GM19452 (cell line): ENCODE results near the gene SLC8A1.

Source experiments
- ATAC-seq: cut with Tn5 transposase; IDR thresholded peaks from one replicate; pipeline ENCODE4 v1.9.1; 2021; ENCODE audit not compliant: unreplicated experiment

The SLC8A1 gene

DNA sequence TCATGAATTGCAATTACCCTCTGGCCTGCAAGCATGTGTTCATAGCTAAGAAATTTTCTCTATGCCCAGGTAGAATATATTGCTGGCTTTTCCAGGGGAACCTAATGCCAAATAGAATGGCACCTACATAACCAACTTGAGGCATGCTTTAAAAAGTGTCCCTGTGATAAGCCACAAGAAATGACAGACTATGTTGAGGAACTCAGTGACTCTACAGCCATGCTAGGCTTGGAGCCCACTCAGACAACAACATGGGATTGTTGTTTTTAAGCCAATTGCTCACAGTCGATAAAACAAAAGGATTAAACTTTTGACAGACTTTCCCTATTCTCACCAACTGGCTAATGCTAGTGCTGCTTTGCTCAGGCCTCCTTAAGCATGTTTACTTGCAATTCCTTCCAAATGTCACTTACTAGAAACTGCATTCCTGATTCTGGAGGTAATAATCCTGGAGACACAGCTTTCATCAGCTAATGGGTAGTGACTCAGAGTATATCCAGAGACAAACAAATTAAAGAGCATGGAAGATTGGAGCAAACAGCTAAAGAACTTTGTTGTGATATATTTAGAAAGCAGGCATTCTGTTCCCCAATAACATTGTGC lies 249.0 kb downstream of the SLC8A1 start:
- no peak for ATAC-seq

DNA sequence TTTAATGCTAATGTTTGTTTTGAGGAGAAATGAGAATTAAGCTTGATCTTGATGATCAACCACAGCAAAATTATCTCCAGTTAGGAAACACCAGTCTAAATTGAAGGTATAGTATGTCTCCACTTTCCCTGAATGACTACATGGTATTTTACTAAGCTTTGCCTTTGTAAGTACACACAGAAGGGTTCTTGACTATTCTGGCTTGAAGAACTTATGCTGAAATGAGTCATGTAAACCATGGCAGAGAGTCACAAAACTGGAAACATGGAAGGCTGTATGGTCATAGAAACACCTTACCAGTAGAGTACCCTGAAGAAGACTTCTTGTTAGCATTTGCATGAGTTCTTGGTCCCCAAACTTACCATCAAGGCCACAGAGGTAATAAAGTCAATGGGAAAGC lies 250.5 kb downstream of the SLC8A1 start:
- ATAC-seq: no peak

DNA sequence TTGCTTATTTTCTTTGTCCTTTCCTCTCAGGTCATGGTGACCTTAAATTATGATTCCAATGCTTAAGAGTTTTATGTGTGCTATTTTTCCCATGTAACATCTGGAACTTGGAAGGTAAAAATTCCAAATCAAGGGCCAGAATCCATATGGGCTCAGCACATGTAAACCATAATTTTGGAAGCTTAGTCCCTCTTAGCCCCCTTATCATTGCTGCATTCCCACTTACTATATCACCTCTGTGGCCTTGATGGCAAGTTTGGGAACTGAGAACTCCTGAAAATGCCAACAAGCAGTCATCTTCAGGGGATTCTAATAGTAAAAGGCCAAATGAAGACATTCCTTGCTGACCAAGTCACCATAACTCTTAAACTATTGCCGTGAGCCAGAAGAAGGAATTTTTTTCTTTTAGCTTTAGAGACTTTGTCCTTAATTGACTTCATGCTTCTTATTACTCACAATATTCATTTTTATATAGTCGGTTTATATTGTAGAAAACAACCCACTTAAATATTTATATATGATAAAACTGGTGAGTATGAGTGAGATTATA lies 251.4 kb downstream of the SLC8A1 start:
- no peak for ATAC-seq

DNA sequence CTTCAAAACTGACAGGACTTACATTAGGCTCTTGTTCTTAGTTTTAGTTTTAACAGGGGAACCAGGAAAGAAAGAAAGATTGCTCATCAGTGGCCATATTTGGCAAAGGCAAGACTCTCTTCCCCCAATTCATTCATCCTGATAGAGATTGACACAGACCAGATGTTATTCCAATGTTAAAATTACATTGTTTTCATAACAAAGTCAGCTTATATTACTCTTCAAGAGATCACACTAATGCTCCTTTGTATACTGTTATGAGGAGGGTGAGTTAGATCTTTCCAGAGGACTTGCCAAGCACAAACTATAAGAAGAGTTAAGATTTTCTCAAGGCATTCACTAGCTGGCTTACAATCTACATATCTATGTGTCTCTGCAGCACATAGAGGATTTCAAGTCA lies 252.1 kb downstream of the SLC8A1 start:
- ATAC-seq: no peak

DNA sequence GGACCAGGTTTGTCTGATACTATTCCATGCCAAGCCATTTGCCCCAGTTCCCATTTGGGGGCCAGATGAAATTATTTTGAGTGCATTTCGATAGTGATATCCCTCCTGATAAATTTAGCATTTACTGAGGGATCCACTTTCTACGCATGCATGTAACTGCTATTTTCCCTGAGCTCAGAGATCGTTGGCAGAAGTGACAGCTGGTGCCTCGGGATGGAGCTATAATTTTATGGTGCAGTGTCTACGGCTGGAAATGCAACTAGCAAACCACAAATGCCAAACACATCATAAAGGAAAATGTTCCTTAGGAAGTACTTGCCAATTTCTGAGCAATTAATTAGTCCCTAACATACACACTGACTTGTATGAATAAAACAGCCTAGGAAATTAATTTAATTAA lies 254.8 kb downstream of the SLC8A1 start:
- no peak for ATAC-seq

DNA sequence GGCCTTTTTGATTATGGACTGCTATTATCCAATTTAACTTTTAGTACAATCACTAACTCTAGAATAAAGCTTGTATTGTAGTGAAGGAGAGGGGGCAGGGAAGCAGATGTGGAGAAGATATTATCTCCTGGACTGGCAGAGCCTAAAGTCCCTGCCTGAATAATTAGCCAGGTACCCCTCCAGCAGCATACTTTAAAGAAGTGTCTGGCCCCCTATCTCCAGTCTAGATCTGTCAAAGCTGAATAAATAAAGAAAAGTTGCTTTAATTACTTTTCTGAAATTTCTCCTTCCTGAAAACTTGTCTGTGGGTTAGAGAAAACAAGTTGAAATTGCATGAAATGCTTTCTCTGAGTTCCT lies 258.2 kb downstream of the SLC8A1 start:
- ATAC-seq: no peak

DNA sequence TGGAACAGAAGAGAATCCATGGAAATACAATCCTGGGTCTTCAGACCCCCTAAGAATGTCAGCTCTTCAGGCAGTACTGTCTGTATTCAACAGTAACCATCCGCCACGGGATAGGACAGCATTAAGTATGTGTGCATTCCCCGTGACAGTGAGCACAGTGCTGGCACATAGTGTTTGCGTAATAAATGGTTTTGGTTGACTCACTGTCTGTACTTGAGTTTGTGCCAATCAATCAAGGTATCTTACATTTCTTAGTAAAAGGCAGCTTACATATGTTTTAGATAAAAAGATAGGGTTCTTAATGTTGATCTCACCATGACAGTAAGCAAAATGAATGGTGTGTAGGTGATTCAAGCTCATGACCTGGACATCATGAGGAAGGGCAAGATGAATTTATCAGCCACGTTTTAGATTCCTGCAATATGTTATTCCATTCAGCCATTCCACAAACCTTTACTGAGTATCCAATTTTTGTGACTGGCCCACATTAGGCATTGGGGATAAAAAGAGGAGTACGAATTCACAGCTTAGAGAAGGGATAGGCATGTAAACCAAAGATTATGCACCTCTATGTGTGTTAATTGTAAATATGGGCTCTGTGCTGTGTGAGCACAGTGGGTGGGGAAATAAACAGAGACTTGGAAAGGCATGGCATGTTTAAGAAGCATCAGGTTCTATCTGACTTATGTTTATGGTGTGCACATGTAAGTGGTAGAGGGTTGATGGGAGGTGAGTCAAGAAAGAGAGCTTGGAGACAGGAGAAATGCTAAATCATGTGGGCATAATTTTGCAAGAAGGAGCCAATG lies 258.8 kb downstream of the SLC8A1 start:
- ATAC-seq: no peak

DNA sequence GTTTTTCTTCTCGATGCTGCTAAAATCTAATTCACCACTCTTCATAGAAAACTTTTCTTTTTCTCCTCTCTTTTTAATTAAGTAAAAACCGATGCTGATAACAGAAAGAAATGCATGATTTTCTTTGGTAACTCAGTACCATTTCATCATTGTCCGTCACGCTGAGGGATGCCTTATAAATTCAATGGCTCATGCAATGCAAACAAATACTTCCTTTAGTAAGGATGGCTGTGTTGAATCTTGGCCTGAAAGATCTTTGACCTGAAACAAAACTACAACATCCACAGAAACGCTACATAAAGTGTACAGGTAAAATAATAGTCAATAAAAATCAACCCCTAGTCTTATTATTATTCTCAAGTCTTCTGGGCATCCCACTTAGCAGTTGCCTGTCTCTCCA lies 261.4 kb downstream of the SLC8A1 start:
- ATAC-seq: no peak

DNA sequence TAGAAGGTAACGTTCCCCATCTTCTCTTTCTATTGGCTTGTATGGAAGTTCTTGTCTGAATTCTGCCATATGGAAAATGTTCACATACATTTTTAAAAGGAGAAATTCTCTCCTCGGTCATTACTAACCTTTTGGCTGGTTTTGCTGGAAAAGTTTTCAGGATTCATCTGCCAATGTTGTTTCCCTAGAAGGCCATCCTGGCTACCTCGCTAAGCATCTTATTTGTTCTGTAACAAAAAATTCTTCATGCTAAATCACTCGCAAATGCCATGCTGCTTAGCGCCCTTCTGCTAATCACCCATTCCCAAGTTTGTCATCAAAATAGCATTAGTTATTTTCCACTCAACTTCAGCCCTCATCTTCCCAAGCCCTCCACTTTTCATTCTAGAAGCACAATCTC lies 262.0 kb downstream of the SLC8A1 start:
- ATAC-seq: no peak

DNA sequence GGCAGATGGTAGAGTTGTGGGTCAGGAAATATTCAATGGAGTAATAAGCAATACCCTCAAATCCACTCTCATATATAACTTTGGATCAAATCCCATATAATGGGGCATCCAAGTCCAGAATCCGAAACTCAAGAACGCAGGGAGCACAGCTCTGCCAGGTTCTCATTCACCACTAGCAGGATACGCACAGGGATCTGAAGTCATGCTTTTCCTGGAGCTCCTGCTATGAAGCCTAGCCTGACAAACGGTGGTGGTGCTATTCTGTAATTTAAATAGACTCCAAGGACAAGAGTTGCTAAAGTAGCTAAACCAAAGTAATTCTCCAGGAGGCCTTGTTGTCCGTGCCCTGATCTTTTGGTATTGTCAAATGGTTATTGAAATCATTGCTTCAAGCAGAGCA lies 264.8 kb downstream of the SLC8A1 start:
- no peak for ATAC-seq

DNA sequence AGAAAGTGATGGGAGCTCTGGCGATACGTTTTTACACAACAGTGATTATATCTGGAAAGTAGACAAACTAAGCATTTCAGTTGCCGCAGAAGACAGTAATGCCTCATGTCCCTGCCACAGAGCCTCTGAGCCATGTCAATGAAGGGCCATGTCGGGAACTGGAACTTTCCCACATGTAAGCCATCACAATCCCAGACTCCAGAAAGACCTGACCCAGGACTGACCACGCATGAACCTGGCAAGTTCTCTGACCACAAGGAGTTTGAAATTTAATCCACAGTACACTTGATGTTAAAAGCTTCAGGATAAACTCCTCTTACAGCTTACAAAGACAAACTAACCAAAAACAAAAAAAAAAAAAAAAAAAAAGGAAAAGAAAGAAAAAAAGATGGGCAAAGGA lies 267.3 kb downstream of the SLC8A1 start:
- no peak for ATAC-seq

DNA sequence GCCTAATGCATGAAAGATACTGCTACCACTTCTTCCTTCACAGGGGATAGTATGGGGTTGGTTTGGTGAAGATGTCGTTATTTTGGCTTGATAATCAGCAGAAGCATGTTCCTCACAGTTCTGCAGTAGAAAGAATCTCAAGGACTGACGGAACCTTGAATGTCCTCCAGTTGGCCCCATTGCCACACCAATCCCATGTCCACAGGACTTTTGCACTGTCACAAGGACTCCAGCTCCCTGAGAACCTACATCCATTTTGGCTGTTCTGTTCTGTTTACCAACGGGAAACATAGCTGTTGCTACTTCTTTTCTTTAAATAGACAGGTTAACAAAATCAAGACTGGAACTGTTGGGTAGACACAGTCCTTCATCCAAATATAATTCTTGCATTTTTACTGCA lies 270.0 kb downstream of the SLC8A1 start:
- no peak for ATAC-seq

DNA sequence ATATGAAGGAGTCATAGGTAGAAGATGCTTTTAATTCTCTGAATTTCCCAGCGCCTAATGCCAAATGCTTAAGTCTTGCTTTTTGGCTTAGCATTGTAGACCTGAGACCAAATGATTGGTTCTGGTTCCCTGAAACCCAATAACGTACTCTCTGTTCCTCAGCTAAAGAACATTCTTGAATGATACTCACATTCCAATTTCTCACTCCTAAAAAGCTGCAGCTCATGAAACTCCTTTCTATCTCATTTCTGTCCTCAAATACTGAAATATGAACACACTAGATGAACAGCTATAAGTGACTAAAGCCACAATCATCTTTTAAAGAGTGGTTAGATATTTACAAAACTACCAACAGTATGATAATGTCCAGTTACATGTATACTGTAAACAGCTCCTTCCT lies 272.1 kb downstream of the SLC8A1 start:
- no peak for ATAC-seq

DNA sequence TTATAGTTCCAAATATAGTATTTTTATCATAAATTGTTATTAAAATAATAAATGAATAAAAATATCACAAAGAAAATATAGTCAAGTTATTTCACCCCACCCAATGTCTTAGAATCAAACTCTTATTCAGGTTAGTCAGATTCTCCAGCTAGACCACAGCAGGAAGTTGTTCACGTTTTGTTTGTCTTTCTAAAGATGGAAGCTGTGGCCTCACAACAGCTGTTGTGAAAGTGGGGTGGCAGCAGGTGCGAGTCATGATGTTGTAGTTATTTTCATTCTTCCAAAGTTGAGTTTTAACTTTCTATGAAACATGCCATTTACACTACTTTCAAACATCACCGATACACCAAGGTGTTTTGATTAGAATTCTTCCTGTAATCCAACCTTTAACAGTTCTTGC lies 272.9 kb downstream of the SLC8A1 start:
- ATAC-seq: peak; percentile 83

DNA sequence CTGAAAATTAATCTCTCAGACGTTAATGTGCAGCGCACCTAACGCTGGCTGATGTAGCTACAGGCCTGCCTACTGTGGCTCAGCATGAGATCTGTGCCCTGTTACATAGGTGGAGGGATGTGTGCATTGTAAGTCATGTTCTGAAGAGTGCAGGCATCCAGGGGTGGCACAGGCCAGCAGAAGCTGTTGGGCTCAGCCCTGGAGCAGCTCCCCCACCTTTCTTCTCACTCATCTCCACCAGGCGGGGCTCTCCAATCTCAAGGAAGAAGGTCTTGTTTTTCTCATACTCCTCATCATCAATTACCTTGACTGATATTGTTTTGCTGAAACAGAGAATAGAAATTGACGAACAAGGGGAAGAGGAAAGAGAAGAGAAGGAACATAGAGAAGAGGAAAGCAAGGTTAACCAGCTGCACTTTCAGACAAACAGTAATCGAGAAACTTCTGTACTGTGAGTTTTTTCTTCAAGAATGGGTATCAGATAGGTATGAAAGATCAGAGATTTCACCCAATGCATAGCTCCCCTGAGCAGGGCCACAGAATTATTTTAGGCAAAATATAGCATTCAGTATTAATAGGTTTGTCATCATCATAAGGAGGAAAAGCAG lies 273.6 kb downstream of the SLC8A1 start:
- ATAC-seq: no peak

DNA sequence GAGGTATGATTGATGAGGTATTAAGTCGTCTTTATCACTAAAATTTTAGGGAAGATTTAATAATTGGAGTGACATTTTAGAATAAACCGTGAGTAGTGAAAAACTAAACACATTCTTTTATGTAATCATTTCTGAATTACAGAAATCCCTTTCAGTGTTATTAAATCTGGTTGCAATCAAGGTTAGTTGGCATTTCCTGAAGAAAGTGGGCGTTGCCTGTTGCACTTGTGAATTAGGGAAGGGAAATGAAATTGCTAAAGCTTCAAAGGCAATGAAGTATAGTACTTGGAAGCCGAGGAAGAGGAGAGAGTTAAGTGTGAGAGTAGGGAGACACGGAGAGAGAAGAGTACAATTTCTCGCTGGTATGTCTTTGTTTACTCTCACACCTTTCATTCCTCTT lies 274.5 kb downstream of the SLC8A1 start:
- no peak for ATAC-seq

DNA sequence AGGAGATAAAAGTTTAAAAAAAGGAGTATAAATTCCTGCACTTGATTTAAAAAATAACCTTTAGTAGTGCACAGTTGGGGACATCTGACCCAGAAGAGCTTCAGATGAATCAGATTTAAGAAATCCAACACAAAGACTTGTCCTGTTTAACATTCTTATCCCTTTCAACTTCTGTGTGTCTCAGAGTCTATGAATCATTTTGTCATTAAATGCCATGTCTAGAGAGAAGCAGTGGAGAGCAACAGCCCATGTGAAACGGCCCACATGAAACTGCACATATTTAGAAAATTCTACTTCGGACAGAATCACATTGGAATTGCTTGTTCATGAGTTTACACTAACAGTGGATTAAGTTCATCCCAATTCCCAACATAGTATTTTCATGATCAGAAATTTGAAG lies 278.6 kb downstream of the SLC8A1 start:
- ATAC-seq: no peak

DNA sequence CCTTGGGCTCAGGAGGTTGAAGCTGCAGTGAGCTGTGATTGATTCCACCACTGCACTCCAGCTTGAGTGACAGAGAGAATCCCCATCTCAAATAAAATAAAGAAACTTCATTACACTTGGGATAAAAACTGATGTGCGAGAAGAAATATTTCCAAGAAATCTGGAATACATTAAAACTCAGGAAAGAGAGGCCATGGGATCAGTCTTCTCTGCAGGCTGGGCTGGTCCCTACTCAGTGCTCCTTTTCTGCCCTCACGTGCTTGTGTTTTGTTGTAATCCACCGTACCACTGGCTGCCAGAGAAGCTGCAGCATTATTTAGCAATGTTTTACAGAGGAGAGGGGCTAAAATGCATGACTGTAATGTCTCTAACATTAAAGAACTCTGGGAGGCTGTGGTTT lies 282.0 kb downstream of the SLC8A1 start:
- ATAC-seq: no peak

DNA sequence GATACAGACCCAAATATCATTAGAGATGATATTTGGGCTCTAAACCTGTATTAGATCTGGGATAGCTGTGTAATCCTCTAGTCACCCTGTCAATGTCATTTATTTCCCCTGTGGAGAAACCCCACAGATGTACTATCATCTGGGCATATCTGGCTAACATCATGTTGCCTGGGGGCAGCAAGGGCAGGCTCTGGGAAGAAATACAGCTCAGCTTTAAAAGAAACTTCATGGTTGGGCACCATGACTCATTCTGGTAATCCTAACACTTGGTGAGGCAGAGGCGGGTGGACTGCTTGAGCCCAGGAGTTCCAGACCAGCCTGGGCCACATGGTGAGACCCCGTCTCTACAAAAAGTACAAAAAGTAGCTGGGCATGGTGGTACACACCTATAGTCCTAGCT lies 282.5 kb downstream of the SLC8A1 start:
- ATAC-seq: no peak

DNA sequence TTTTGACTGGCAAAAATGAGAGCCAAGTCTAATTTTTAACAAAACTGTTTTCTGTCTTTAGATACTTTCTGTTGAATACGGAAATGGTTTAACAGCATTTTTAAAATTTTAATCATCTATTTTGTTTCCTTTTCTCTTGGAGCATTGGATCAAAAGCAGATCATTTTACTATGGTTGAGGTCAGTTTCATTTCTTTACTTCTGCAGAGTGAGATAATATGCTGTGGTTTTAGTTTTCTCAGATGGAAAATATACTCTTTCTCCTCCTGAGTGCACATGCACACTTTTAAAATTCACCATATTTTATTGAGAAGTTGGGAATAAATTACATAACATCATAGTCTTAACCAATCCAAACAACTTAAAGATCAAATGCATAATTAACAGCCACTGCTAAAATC lies 283.3 kb downstream of the SLC8A1 start:
- no peak for ATAC-seq

DNA sequence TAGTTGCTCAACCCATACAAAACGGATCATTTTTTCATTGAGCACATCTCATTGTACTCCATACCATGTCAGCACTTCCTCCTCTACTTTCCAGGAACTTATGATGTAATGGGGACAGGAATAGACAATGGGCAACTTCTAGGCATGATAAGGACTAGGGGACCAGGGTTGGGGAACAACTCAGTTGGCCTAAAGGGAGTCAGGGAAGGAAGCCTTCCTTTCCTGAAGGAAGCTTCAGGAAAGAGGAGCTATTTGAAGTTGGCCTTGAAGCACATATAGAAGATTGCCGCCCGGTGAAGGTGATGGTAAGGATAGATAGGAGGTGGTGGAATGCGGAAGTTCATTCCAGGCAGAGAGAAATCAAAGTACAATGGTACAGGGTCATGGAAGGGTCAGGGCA lies 283.9 kb downstream of the SLC8A1 start:
- ATAC-seq: no peak

DNA sequence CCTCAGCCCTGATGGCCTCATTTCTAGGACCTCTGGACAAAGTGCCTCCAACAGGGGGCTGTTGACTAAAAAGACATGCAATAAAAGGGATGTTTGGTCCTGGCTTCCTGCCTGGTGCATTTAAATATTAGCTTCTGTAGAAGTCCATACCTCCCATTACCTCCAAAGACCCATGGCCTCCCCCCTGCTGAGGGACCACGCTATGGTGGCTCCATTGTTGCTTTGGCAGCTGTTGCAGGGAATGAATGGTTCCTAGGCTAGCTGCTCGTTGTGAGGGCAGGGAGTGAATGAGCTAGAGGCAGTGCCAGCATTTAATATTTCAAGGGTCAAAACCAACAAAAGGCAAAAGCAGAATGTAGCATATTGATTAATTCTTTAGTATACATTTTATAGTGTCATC lies 285.9 kb downstream of the SLC8A1 start:
- ATAC-seq: no peak
